Measurements from ENCODE around the gene HOXD12. TPM values are rescaled to one million over a fixed set of nuclear protein-coding genes. Genes with fewer than 3 reads are reported as not detected.

Gene HOXD12
- total and polyA plus RNA-seq, 4 donors = not detected

GRCh38 chr2:176110415-176111308 lies 11.1 kb downstream of the HOXD12 start:
- peaks cover 0 to 21% (median 0%) of the 10 kb centered on the region in 4 donors for H3K9me3 ChIP-seq (ENCODE audit: control insufficient read depth in 4 of 4, insufficient read depth in 3 of 4, low read length in 3 of 4)
- H3K4me1 ChIP-seq (ENCODE audit: control insufficient read depth in 5 of 5, insufficient read depth in 5 of 5, low read length in 5 of 5) = peaks cover 0 to 18% (median 0%) of the 10 kb centered on the region in 5 donors
- peaks cover 38 to 92% (median 88%) of the 10 kb centered on the region in 3 donors for H3K27me3 ChIP-seq (ENCODE audit: control insufficient read depth in 3 of 3, insufficient read depth in 3 of 3, low read length in 2 of 3)
- H3K9ac ChIP-seq (ENCODE audit: insufficient read depth in 1 of 2, low read length in 2 of 2) = no peak overlapping the region
- ATAC-seq (ENCODE audit: insufficient read depth, low FRiP score) (no peak), DNase-seq (no peak)
- no peak overlapping the region for H3K27ac ChIP-seq (ENCODE audit: low read depth in 1 of 2, low read length in 1 of 2)
- H3K4me3 ChIP-seq = no peak overlapping the region
- 21% methylated on average over 7 of the region's 7 CpGs for WGBS, 2 donors
- no peaks in the 10 kb centered on the region for H3K36me3 ChIP-seq (ENCODE audit: control insufficient read depth in 4 of 4, insufficient read depth in 4 of 4, low read length in 4 of 4)
- TF ChIP-seq, protein P1, sequence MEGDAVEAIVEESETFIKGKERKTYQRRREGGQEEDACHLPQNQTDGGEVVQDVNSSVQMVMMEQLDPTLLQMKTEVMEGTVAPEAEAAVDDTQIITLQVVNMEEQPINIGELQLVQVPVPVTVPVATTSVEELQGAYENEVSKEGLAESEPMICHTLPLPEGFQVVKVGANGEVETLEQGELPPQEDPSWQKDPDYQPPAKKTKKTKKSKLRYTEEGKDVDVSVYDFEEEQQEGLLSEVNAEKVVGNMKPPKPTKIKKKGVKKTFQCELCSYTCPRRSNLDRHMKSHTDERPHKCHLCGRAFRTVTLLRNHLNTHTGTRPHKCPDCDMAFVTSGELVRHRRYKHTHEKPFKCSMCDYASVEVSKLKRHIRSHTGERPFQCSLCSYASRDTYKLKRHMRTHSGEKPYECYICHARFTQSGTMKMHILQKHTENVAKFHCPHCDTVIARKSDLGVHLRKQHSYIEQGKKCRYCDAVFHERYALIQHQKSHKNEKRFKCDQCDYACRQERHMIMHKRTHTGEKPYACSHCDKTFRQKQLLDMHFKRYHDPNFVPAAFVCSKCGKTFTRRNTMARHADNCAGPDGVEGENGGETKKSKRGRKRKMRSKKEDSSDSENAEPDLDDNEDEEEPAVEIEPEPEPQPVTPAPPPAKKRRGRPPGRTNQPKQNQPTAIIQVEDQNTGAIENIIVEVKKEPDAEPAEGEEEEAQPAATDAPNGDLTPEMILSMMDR (IDR thresholded peaks at IDR 0.05; ENCODE audit: control extremely low read depth, extremely low read depth) = no peak

GRCh38 chr2:176111309-176111663 lies 11.7 kb downstream of the HOXD12 start:
- Histone ChIP-seq H3K27me3 (ENCODE audit: control insufficient read depth in 3 of 3, insufficient read depth in 3 of 3, low read length in 2 of 3) (peaks cover 37 to 92% (median 88%) of the 10 kb centered on the region in 3 donors), H3K9ac (ENCODE audit: insufficient read depth in 1 of 2, low read length in 2 of 2) (no peak overlapping the region), H3K36me3 (ENCODE audit: control insufficient read depth in 4 of 4, insufficient read depth in 4 of 4, low read length in 4 of 4) (no peaks in the 10 kb centered on the region), H3K4me1 (ENCODE audit: control insufficient read depth in 5 of 5, insufficient read depth in 5 of 5, low read length in 5 of 5) (peaks cover 0 to 18% (median 0%) of the 10 kb centered on the region in 5 donors), H3K9me3 (ENCODE audit: control insufficient read depth in 4 of 4, insufficient read depth in 3 of 4, low read length in 3 of 4) (peaks cover 0 to 21% (median 0%) of the 10 kb centered on the region in 4 donors), H3K4me3 (no peak overlapping the region), H3K27ac (ENCODE audit: low read depth in 1 of 2, low read length in 1 of 2) (no peak overlapping the region)
- TF ChIP-seq, protein P1 (IDR thresholded peaks at IDR 0.05; ENCODE audit: control extremely low read depth, extremely low read depth) = no peak
- DNase-seq (peak; percentile 76 to 80 (median 77)), ATAC-seq (ENCODE audit: insufficient read depth, low FRiP score) (no peak)
- WGBS, 2 donors = 3 to 4% methylated on average over 16 of the region's 16 CpGs

DNA sequence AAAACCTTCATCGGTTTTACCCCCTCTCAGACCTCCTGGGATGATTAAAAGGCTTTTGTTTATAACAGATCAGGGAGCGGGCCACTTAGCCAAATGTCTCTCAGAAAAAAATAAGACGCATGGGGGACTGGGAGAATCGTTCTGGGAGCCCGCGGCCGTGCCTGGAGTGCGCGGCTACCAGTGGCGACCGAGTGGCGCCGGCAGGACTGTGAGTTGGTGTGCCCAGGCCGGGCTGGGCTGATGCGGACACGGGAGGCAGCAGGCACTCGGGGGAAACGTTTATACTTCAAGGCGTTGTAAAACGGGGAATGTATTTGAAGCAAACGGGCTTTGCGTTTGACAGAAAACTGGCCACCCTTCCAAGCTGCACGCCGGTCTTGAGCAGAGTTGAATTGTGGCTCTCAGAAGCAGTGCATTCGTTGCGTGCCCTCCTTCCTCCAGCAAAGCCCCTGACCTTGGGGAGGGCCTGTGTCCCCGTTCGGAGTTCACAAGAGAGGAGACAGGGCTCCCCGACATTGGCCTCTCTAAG lies 12.3 kb downstream of the HOXD12 start:
- no peak for ATAC-seq (ENCODE audit: insufficient read depth, low FRiP score)
- Histone ChIP-seq H3K27ac (ENCODE audit: low read depth in 1 of 2, low read length in 1 of 2) (no peak overlapping the region), H3K9me3 (ENCODE audit: control insufficient read depth in 4 of 4, insufficient read depth in 3 of 4, low read length in 3 of 4) (peaks cover 0 to 19% (median 0%) of the 10 kb centered on the region in 4 donors), H3K27me3 (ENCODE audit: control insufficient read depth in 3 of 3, insufficient read depth in 3 of 3, low read length in 2 of 3) (peaks cover 34 to 94% (median 90%) of the 10 kb centered on the region in 3 donors), H3K4me3 (no peak overlapping the region), H3K9ac (ENCODE audit: insufficient read depth in 1 of 2, low read length in 2 of 2) (no peak overlapping the region), H3K4me1 (ENCODE audit: control insufficient read depth in 5 of 5, insufficient read depth in 5 of 5, low read length in 5 of 5) (peaks cover 0 to 12% (median 0%) of the 10 kb centered on the region in 5 donors), H3K36me3 (ENCODE audit: control insufficient read depth in 4 of 4, insufficient read depth in 4 of 4, low read length in 4 of 4) (no peaks in the 10 kb centered on the region)
- no peak for DNase-seq
- TF ChIP-seq, protein P1 (IDR thresholded peaks at IDR 0.05; ENCODE audit: control extremely low read depth, extremely low read depth) = no peak
- WGBS, 2 donors = 4 to 8% methylated on average over 29 of the region's 29 CpGs

Measured in lung (tissue), 12 donors.